Measurements from ENCODE around the gene MRPL48. TPM values are rescaled to one million over a fixed set of nuclear protein-coding genes. Genes with fewer than 3 reads are reported as not detected.

The MRPL48 gene
- total RNA-seq, 1 experiment from 2014 or later: 44.5 TPM

- Mint-ChIP-seq H3K9me3 (ENCODE audit: low read depth, unreplicated experiment) (no peaks in the 10 kb centered on the region), H3K4me3 (ENCODE audit: low read depth, unreplicated experiment) (no peak overlapping the region), H3K27me3 (ENCODE audit: unreplicated experiment) (no peaks in the 10 kb centered on the region), H3K27ac (ENCODE audit: unreplicated experiment) (no peak overlapping the region), H3K36me3 (ENCODE audit: insufficient read depth, unreplicated experiment) (peaks cover 10% of the 10 kb centered on the region), H3K4me1 (ENCODE audit: low read depth, unreplicated experiment) (peaks cover 3% of the 10 kb centered on the region)
- no peak for DNase-seq
- CTCF ChIA-PET: no interaction called here
- no TSS peak for BruUV-seq (replicated peaks)
- intact Hi-C loops (cut with micrococcal nuclease; ENCODE audit: unreplicated experiment): no loop called here
- TF ChIP-seq, protein P1, sequence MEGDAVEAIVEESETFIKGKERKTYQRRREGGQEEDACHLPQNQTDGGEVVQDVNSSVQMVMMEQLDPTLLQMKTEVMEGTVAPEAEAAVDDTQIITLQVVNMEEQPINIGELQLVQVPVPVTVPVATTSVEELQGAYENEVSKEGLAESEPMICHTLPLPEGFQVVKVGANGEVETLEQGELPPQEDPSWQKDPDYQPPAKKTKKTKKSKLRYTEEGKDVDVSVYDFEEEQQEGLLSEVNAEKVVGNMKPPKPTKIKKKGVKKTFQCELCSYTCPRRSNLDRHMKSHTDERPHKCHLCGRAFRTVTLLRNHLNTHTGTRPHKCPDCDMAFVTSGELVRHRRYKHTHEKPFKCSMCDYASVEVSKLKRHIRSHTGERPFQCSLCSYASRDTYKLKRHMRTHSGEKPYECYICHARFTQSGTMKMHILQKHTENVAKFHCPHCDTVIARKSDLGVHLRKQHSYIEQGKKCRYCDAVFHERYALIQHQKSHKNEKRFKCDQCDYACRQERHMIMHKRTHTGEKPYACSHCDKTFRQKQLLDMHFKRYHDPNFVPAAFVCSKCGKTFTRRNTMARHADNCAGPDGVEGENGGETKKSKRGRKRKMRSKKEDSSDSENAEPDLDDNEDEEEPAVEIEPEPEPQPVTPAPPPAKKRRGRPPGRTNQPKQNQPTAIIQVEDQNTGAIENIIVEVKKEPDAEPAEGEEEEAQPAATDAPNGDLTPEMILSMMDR (IDR thresholded peaks at IDR 0.05; ENCODE audit: unreplicated experiment): no peak
Measured at GRCh38 chr11:73752903-73753302, 34.8 kb upstream of the MRPL48 start.

DNA sequence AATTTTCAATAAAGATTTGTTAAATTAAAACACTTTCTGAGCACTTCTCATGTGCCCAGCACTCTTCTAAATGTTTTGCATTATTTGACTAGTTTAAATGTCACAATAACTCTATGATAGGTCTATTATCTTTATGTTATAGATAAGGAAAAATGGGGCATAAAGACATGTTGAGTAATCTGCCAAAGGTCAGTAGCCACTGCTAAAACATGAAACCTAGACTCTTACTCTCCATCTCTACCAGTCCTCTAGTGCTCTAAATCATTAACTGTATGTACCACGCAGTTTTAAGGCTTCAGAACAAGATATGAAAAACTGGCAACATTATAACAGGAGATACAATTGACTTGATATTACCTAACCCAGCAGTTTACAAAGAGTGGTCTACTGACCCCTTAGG, 33.7 kb upstream of the MRPL48 start:
- TF ChIP-seq, protein P1 (IDR thresholded peaks at IDR 0.05; ENCODE audit: unreplicated experiment): no peak
- H3K36me3 Mint-ChIP-seq (ENCODE audit: insufficient read depth, unreplicated experiment): peaks cover 15% of the 10 kb centered on the region
- no peaks in the 10 kb centered on the region for H3K9me3 Mint-ChIP-seq (ENCODE audit: low read depth, unreplicated experiment)
- DNase-seq: no peak
- H3K4me3 Mint-ChIP-seq (ENCODE audit: low read depth, unreplicated experiment): no peak overlapping the region
- intact Hi-C loops (cut with micrococcal nuclease; ENCODE audit: unreplicated experiment): no loop called here
- H3K27ac Mint-ChIP-seq (ENCODE audit: unreplicated experiment): no peak overlapping the region
- H3K4me1 Mint-ChIP-seq (ENCODE audit: low read depth, unreplicated experiment): no peaks in the 10 kb centered on the region
- no peaks in the 10 kb centered on the region for H3K27me3 Mint-ChIP-seq (ENCODE audit: unreplicated experiment)
- BruUV-seq (replicated peaks): no TSS peak
- CTCF ChIA-PET: interaction anchor here (0.6 kb wide), 1 partner anchor 35 kb away, joined by 3 read pairs; no protein-coding TSS in a partner anchor

GRCh38 chr11:73755670-73756069, 32.0 kb upstream of the MRPL48 start:
- CTCF ChIA-PET: no interaction called here

DNA sequence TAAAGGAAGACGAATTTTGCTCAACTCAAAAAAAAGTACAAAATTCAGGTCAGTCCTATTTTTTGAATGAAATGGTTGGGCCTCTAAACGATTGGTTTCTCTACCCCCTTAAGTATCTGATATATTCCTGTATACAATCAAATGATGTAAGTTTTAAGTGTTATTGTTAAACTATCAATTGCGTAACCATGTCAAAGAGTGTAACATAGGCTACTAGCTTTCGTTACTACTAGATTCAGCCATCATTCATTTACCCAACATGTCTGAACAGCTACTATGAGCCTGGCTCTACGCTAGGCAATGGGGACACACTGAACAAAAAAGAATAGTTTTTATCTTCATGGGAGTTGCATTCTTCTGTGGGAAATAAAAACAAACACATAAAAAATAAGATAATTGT, 30.1 kb upstream of the MRPL48 start:
- DNase-seq: no peak

More at GRCh38 chr11:73755670-73756069, 32.0 kb upstream of the MRPL48 start:
- Mint-ChIP-seq H3K27ac (ENCODE audit: unreplicated experiment) (no peak overlapping the region), H3K4me3 (ENCODE audit: low read depth, unreplicated experiment) (no peak overlapping the region), H3K36me3 (ENCODE audit: insufficient read depth, unreplicated experiment) (peaks cover 31% of the 10 kb centered on the region), H3K27me3 (ENCODE audit: unreplicated experiment) (no peaks in the 10 kb centered on the region), H3K9me3 (ENCODE audit: low read depth, unreplicated experiment) (no peaks in the 10 kb centered on the region), H3K4me1 (ENCODE audit: low read depth, unreplicated experiment) (no peaks in the 10 kb centered on the region)
- BruUV-seq (replicated peaks): no TSS peak
- no peak for DNase-seq
- intact Hi-C loops (cut with micrococcal nuclease; ENCODE audit: unreplicated experiment): no loop called here
- TF ChIP-seq, protein P1 (IDR thresholded peaks at IDR 0.05; ENCODE audit: unreplicated experiment): no peak

More for the DNA sequence above, 30.1 kb upstream of the MRPL48 start:
- Mint-ChIP-seq H3K4me3 (ENCODE audit: low read depth, unreplicated experiment) (no peak overlapping the region), H3K4me1 (ENCODE audit: low read depth, unreplicated experiment) (no peaks in the 10 kb centered on the region), H3K27me3 (ENCODE audit: unreplicated experiment) (no peaks in the 10 kb centered on the region), H3K9me3 (ENCODE audit: low read depth, unreplicated experiment) (no peaks in the 10 kb centered on the region), H3K36me3 (ENCODE audit: insufficient read depth, unreplicated experiment) (peaks cover 32% of the 10 kb centered on the region), H3K27ac (ENCODE audit: unreplicated experiment) (no peak overlapping the region)
- TF ChIP-seq, protein P1 (IDR thresholded peaks at IDR 0.05; ENCODE audit: unreplicated experiment): no peak
- intact Hi-C loops (cut with micrococcal nuclease; ENCODE audit: unreplicated experiment): no loop called here
- CTCF ChIA-PET: no interaction called here
- no TSS peak for BruUV-seq (replicated peaks)
